Activated CD8-positive, alpha-beta T cell treated with anti-CD3 and anti-CD28 coated beads for 36 hours (primary cell): ENCODE results near the gene IL17A. TPM values are rescaled to one million over a fixed set of nuclear protein-coding genes. Genes with fewer than 3 reads are reported as not detected.

Source experiments
- ATAC-seq: fragments of 200-7000 bp; cut with Tn5 transposase; one replicate; pipeline ENCODE4 v1.10.0; 2021; ENCODE audit warnings: mild to moderate bottlenecking, moderate library complexity
- CTCF ChIA-PET: fragments of 350-600 bp; sonication (Branson Sonifier 250); formaldehyde crosslinking; loops from one replicate; lab custom pipeline; 2021; ENCODE audit warnings: antibody characterized with exemption; lab: Charles Lee
- POLR2A ChIA-PET: fragments of 350-600 bp; sonication (Branson Sonifier 250); formaldehyde crosslinking; loops from one replicate; lab custom pipeline; 2021; ENCODE audit warnings: antibody characterized with exemption; lab: Charles Lee
- DNase-seq: peaks from one replicate; pipeline ENCODE4 v3.0.0-alpha.2; 2020
- H3K27ac Mint-ChIP-seq: one replicate; pipeline ENCODE4 v1.8.0; 2021; ENCODE audit warnings: mild to moderate bottlenecking, mixed read lengths
- H3K27me3 Mint-ChIP-seq: one replicate; pipeline ENCODE4 v1.8.0; 2021; ENCODE audit warnings: mixed read lengths
- H3K36me3 Mint-ChIP-seq: one replicate; pipeline ENCODE4 v1.8.0; 2021; ENCODE audit warnings: low read depth, mixed read lengths
- H3K4me1 Mint-ChIP-seq: one replicate; pipeline ENCODE4 v1.8.0; 2021; ENCODE audit warnings: low read depth, mixed read lengths
- H3K4me3 Mint-ChIP-seq: one replicate; pipeline ENCODE4 v1.8.0; 2021; ENCODE audit warnings: mild to moderate bottlenecking, moderate library complexity, mixed read lengths
- H3K9me3 Mint-ChIP-seq: one replicate; pipeline ENCODE4 v1.8.0; 2021; ENCODE audit warnings: mixed read lengths
- intact Hi-C: fragments of 100-400 bp; cut with micrococcal nuclease; formaldehyde crosslinking; loops from one replicate; pipeline ENCODE4 v1.10.0; 2022
- total RNA-seq, 2 experiments: library from RNA; stranded (reverse); gene quantifications; one replicate each; pipeline ENCODE4 v1.2.3, GENCODE V29; 2021
- TF ChIP-seq, protein P1 (sequence below): fragments of 200-600 bp; IDR thresholded peaks from one replicate; pipeline ENCODE4 v1.8.0; 2022; ENCODE audit warnings: antibody characterized with exemption, mild to moderate bottlenecking

Gene IL17A
- total RNA-seq, 2 experiments from 2014 or later: not detected

DNA sequence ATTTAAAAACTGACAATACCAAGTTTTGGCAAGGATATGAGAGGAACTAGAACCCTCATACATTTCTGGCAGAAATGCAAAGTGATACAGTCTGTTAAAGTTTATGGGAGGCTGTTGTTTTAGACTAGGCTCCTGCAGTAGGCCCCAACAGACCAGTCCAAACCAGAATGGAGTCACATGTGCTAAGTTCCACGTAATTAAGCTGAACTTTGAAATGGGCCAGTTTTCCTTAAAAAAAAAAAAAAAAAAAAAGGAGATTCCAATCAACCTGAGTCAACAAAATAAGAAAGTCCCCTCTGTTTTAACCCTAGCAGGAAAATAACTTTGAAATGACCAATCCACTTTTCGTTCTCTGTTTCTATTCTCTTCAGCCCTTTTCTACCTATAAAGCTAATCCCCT is 31.6 kb downstream of the IL17A start:
- intact Hi-C loops: no loop called here
- H3K27ac Mint-ChIP-seq: no peak overlapping the region
- no peaks in the 10 kb centered on the region for H3K36me3 Mint-ChIP-seq
- ATAC-seq (no peak), DNase-seq (no peak)
- POLR2A ChIA-PET: no interaction called here
- peaks cover 12% of the 10 kb centered on the region for H3K4me1 Mint-ChIP-seq
- H3K9me3 Mint-ChIP-seq: no peaks in the 10 kb centered on the region
- no peak overlapping the region for H3K4me3 Mint-ChIP-seq
- CTCF ChIA-PET: no interaction called here
- TF ChIP-seq, protein P1, sequence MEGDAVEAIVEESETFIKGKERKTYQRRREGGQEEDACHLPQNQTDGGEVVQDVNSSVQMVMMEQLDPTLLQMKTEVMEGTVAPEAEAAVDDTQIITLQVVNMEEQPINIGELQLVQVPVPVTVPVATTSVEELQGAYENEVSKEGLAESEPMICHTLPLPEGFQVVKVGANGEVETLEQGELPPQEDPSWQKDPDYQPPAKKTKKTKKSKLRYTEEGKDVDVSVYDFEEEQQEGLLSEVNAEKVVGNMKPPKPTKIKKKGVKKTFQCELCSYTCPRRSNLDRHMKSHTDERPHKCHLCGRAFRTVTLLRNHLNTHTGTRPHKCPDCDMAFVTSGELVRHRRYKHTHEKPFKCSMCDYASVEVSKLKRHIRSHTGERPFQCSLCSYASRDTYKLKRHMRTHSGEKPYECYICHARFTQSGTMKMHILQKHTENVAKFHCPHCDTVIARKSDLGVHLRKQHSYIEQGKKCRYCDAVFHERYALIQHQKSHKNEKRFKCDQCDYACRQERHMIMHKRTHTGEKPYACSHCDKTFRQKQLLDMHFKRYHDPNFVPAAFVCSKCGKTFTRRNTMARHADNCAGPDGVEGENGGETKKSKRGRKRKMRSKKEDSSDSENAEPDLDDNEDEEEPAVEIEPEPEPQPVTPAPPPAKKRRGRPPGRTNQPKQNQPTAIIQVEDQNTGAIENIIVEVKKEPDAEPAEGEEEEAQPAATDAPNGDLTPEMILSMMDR: no peak
- peaks cover 16% of the 10 kb centered on the region for H3K27me3 Mint-ChIP-seq

DNA sequence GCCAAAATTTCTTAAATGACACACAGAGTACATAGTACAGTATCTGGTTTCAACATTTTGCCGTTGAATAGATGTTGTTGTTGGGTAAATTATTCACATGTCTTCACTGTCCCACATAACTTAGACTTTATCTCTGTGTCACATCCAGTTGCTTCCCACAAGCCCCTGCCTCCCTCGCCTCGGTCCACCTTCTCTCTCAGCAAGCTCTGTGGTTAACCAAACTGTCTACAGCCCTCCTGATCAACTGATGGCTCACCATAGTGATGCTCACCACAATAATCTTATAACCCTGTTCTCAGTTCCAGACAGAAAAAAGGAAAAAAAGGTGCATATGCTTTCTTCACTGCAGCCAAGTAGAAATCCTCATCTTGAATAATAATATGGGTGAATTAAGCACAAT is 35.1 kb downstream of the IL17A start:
- Mint-ChIP-seq H3K4me3 (no peak overlapping the region), H3K4me1 (peaks cover 9% of the 10 kb centered on the region), H3K27ac (no peak overlapping the region), H3K36me3 (no peaks in the 10 kb centered on the region), H3K27me3 (peaks cover 40% of the 10 kb centered on the region), H3K9me3 (no peaks in the 10 kb centered on the region)
- intact Hi-C loops: no loop called here
- peak; percentile 71 for DNase-seq
- ATAC-seq: peak; percentile 90
- CTCF ChIA-PET: interaction anchor here (0.9 to 1.1 kb wide), 2 partner anchors 8 to 11 kb away, joined by 3 read pairs; no protein-coding TSS in a partner anchor
- POLR2A ChIA-PET: no interaction called here
- TF ChIP-seq, protein P1: no peak

GRCh38 chr6:52227495-52227894 is 41.3 kb downstream of the IL17A start:
- no peaks in the 10 kb centered on the region for H3K36me3 Mint-ChIP-seq
- H3K9me3 Mint-ChIP-seq: no peaks in the 10 kb centered on the region
- H3K27me3 Mint-ChIP-seq: peaks cover 37% of the 10 kb centered on the region
- peak; percentile 94 for ATAC-seq
- intact Hi-C loops: loop anchor here (2.0 kb wide), 1 partner anchor 67 kb away; no protein-coding TSS in a partner anchor
- CTCF ChIA-PET: interaction anchor here (1.0 to 1.7 kb wide), 3 partner anchors 36 to 65 kb away, joined by 3 to 6 read pairs (median 4); no protein-coding TSS in a partner anchor
- no peak overlapping the region for H3K27ac Mint-ChIP-seq
- H3K4me3 Mint-ChIP-seq: no peak overlapping the region
- peaks cover 28% of the 10 kb centered on the region for H3K4me1 Mint-ChIP-seq
- peak; percentile 93 for DNase-seq
- TF ChIP-seq, protein P1: no peak
- POLR2A ChIA-PET: interaction anchor here (0.6 to 1.2 kb wide), 2 partner anchors 24 to 37 kb away, joined by 3 read pairs; no protein-coding TSS in a partner anchor

DNA sequence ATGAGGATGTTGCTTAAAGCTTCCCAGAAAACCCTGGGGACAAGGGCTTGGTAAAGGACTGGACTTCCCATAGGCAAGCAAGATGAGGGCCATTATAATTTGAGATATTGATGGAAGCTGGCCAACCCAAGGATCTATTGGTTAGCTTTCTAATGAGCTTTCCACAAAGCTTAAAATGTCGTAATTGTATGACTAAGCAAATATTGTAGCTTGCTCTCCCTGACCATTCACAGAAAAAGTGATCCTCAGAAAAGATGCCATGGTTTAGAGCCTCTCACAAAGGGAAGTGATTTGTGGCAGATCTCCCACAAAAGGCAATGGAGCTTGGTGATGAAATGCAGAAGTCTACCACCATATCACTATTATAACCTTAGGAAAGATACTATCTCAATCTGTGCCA is 44.5 kb downstream of the IL17A start:
- ATAC-seq: no peak
- Mint-ChIP-seq H3K4me1 (peaks cover 32% of the 10 kb centered on the region), H3K27me3 (peaks cover 29% of the 10 kb centered on the region), H3K36me3 (no peaks in the 10 kb centered on the region), H3K27ac (no peak overlapping the region), H3K4me3 (no peak overlapping the region), H3K9me3 (no peaks in the 10 kb centered on the region)
- ChIA-PET CTCF (interaction anchor here (0.9 to 7.0 kb wide), 8 partner anchors 12 to 73 kb away, joined by 3 to 67 read pairs (median 4); no protein-coding TSS in a partner anchor), POLR2A (interaction anchor here (1.0 to 1.4 kb wide), 3 partner anchors 24 to 73 kb away, joined by 3 to 5 read pairs (median 3); no protein-coding TSS in a partner anchor)
- TF ChIP-seq, protein P1: no peak
- DNase-seq: no peak
- intact Hi-C loops: loop anchor here (5.0 kb wide), 1 partner anchor 143 kb away; the partner anchor contains the start of gene PKHD1
